Left ventricle myocardium inferior (tissue), 1 donor: ENCODE data around the gene CCAR1. TPM values are rescaled to one million over a fixed set of nuclear protein-coding genes. Genes with fewer than 3 reads are reported as not detected.
"Not testable (repeated sequence)": the region's sequence is repeated elsewhere in the genome, so short reads cannot be mapped to it uniquely, and the experiment has no call there.

Experiments used
- DNase-seq: peaks from one replicate; pipeline ENCODE4 v3.0.0-alpha.2; 2020
- H3K27ac ChIP-seq: fragments of 200-600 bp; replicated peaks from 2 replicates; pipeline ENCODE4 v1.8.0; 2021
- H3K27me3 ChIP-seq: fragments of 200-600 bp; 2 replicates; pipeline ENCODE4 v1.8.0; 2021; ENCODE audit warnings: low read depth
- H3K36me3 ChIP-seq: fragments of 200-600 bp; 2 replicates; pipeline ENCODE4 v1.8.0; 2021
- H3K4me1 ChIP-seq: fragments of 200-600 bp; 2 replicates; pipeline ENCODE4 v1.8.0; 2021
- H3K4me3 ChIP-seq: fragments of 200-600 bp; 2 replicates; pipeline ENCODE4 v1.8.0; 2021; ENCODE audit warnings: mild to moderate bottlenecking, moderate library complexity
- H3K9me3 ChIP-seq: fragments of 200-600 bp; replicated peaks from 2 replicates; pipeline ENCODE4 v1.8.0; 2021
- CTCF ChIP-seq: fragments of 200-600 bp; IDR thresholded peaks from 2 replicates; pipeline ENCODE4 v1.8.0; 2021; ENCODE audit warnings: antibody characterized with exemption, mild to moderate bottlenecking, borderline replicate concordance
- intact Hi-C: fragments of 100-400 bp; cut with micrococcal nuclease; formaldehyde crosslinking; loops from one replicate; pipeline ENCODE4 v1.11.0; 2022
- microRNA-seq: library from miRNA; unstranded; fragments of <30 nt; microRNA quantifications from one replicate; pipeline ENCODE4 v1.2.0, GENCODE V29; 2020
- total RNA-seq: library from RNA; stranded (reverse); fragmentation: NEBNext Ultra II Directional; extraction: Animal tissue kit (Norgen Biotek cat#: 25700); gene quantifications from one replicate; pipeline ENCODE4 v1.2.1, GENCODE V29; 2021
- donor health status: DM: no; HTN: yes; CAD: no; lungs with severe emphysema.

The CCAR1 gene
- total RNA-seq, 1 donor from 2014 or later: 27.5 TPM

- Histone ChIP-seq H3K36me3 (no peaks in the 10 kb centered on the region), H3K4me3 (no peak overlapping the region), H3K9me3 (no peaks in the 10 kb centered on the region), H3K27me3 (no peaks in the 10 kb centered on the region), H3K4me1 (no peaks in the 10 kb centered on the region), H3K27ac (no peak overlapping the region)
- intact Hi-C loops: no loop called here
- no peak for TF ChIP-seq CTCF
- no peak for DNase-seq
Measured at GRCh38 chr10:68837626-68838322, 116.7 kb downstream of the CCAR1 start.

GRCh38 chr10:68840650-68841049 lies 119.6 kb downstream of the CCAR1 start:
- H3K36me3 ChIP-seq, DNase-seq, H3K4me1 ChIP-seq, intact Hi-C loops, H3K9me3 ChIP-seq, H3K4me3 ChIP-seq, H3K27me3 ChIP-seq, H3K27ac ChIP-seq: not testable (repeated sequence)

Small RNA genes lying within 50 kb of the gene (microRNA-seq; reads per million reads assigned to microRNA genes)
- not detected for gene MIR1254-1

Other genes with a start within 250 kb of the CCAR1 start
- 2.1 TPM for gene DNA2, start 249.3 kb upstream of the CCAR1 start, total RNA-seq
- 14.0 TPM for gene SLC25A16, start 193.7 kb upstream of the CCAR1 start, total RNA-seq
- 2.2 TPM for gene TET1, start 160.9 kb upstream of the CCAR1 start, total RNA-seq
- 0.33 TPM for gene STOX1, start 106.3 kb downstream of the CCAR1 start, total RNA-seq
- gene DDX50, start 180.1 kb downstream of the CCAR1 start, total RNA-seq: 20.2 TPM
- 21.9 TPM for gene DDX21, start 234.9 kb downstream of the CCAR1 start, total RNA-seq